Activated B cell treated with CpG ODN at 0.5 μM for 24 hours (primary cell): ENCODE measurements around the gene OPRM1. TPM values are rescaled to one million over a fixed set of nuclear protein-coding genes. Genes with fewer than 3 reads are reported as not detected.

Experiments
- ATAC-seq: fragments of 200-7000 bp; cut with Tn5 transposase; one replicate; pipeline ENCODE4 v1.10.0; 2021; ENCODE audit warnings: low read depth, mild to moderate bottlenecking, moderate library complexity
- CTCF ChIA-PET: fragments of 350-600 bp; sonication (Branson Sonifier 250); formaldehyde crosslinking; loops from one replicate; lab custom pipeline; 2021; ENCODE audit warnings: antibody characterized with exemption; lab: Charles Lee
- POLR2A ChIA-PET: fragments of 350-600 bp; sonication (Branson Sonifier 250); formaldehyde crosslinking; loops from one replicate; lab custom pipeline; 2021; ENCODE audit warnings: antibody characterized with exemption; lab: Charles Lee
- DNase-seq: peaks from one replicate; pipeline ENCODE4 v3.0.0; 2022
- H3K27ac Mint-ChIP-seq: one replicate; pipeline ENCODE4 v1.8.0; 2020; ENCODE audit warnings: mixed read lengths
- H3K27me3 Mint-ChIP-seq: one replicate; pipeline ENCODE4 v1.8.0; 2021; ENCODE audit warnings: mixed read lengths
- H3K36me3 Mint-ChIP-seq: one replicate; pipeline ENCODE4 v1.8.0; 2021; ENCODE audit warnings: low read depth, mixed read lengths
- H3K4me1 Mint-ChIP-seq: one replicate; pipeline ENCODE4 v1.8.0; 2021; ENCODE audit warnings: mixed read lengths
- H3K4me3 Mint-ChIP-seq: one replicate; pipeline ENCODE4 v1.8.0; 2020; ENCODE audit warnings: mild to moderate bottlenecking, mixed read lengths
- H3K9me3 Mint-ChIP-seq: one replicate; pipeline ENCODE4 v1.8.0; 2020; ENCODE audit warnings: mixed read lengths
- CTCF ChIP-seq: fragments of 200-600 bp; IDR thresholded peaks from one replicate; pipeline ENCODE4 v1.8.0; 2022; ENCODE audit warnings: antibody characterized with exemption, mild to moderate bottlenecking
- intact Hi-C: fragments of 100-400 bp; cut with micrococcal nuclease; formaldehyde crosslinking; loops from one replicate; pipeline ENCODE4 v1.15.1; 2024
- total RNA-seq: library from RNA; stranded (reverse); gene quantifications from 2 replicates; pipeline ENCODE4 v1.2.3, GENCODE V29; 2022

Gene OPRM1
- total RNA-seq, 1 donor from 2014 or later = not detected

GRCh38 chr6:154274168-154274567 is 235.1 kb downstream of the OPRM1 start:
- DNase-seq (no peak), ATAC-seq (no peak)
- intact Hi-C loops = no loop called here
- ChIA-PET POLR2A (no interaction called here), CTCF (no interaction called here)
- Mint-ChIP-seq H3K27ac (no peak overlapping the region), H3K4me3 (no peak overlapping the region), H3K9me3 (no peaks in the 10 kb centered on the region), H3K4me1 (peaks cover 11% of the 10 kb centered on the region), H3K27me3 (peaks cover 2% of the 10 kb centered on the region), H3K36me3 (no peaks in the 10 kb centered on the region)
- TF ChIP-seq CTCF = no peak

- POLR2A ChIA-PET = no interaction called here
- CTCF ChIA-PET = interaction anchor here (0.6 to 2.2 kb wide), 8 partner anchors 11 to 123 kb away, joined by 3 to 21 read pairs (median 4); no protein-coding TSS in a partner anchor
- Mint-ChIP-seq H3K27ac (no peak overlapping the region), H3K4me1 (peaks cover 11% of the 10 kb centered on the region), H3K4me3 (peak overlapping the region; percentile 11), H3K36me3 (no peaks in the 10 kb centered on the region), H3K27me3 (peaks cover 2% of the 10 kb centered on the region), H3K9me3 (no peaks in the 10 kb centered on the region)
- intact Hi-C loops = loop anchor here (1.0 to 5.0 kb wide), 3 partner anchors 93 to 1415 kb away; no protein-coding TSS in a partner anchor
- ATAC-seq (peak; percentile 47), DNase-seq (no peak)
- no peak for TF ChIP-seq CTCF
Measured at GRCh38 chr6:154276810-154277628, 238.0 kb downstream of the OPRM1 start.

GRCh38 chr6:154277629-154278017 is 238.6 kb downstream of the OPRM1 start:
- Mint-ChIP-seq H3K9me3 (no peaks in the 10 kb centered on the region), H3K36me3 (no peaks in the 10 kb centered on the region), H3K27me3 (peaks cover 2% of the 10 kb centered on the region), H3K4me1 (peaks cover 11% of the 10 kb centered on the region), H3K4me3 (peak overlapping the region; percentile 11), H3K27ac (no peak overlapping the region)
- intact Hi-C loops = loop anchor here (1.0 to 5.0 kb wide), 3 partner anchors 93 to 1415 kb away; no protein-coding TSS in a partner anchor
- TF ChIP-seq CTCF = no peak
- ATAC-seq (no peak), DNase-seq (no peak)
- ChIA-PET POLR2A (no interaction called here), CTCF (interaction anchor here (0.6 to 2.2 kb wide), 7 partner anchors 12 to 123 kb away, joined by 3 to 21 read pairs (median 4); no protein-coding TSS in a partner anchor)

- no peak for TF ChIP-seq CTCF
- Mint-ChIP-seq H3K4me1 (peaks cover 11% of the 10 kb centered on the region), H3K27me3 (peaks cover 2% of the 10 kb centered on the region), H3K36me3 (no peaks in the 10 kb centered on the region), H3K9me3 (no peaks in the 10 kb centered on the region), H3K27ac (no peak overlapping the region), H3K4me3 (no peak overlapping the region)
- no peak for ATAC-seq
- CTCF ChIA-PET = no interaction called here
- POLR2A ChIA-PET = no interaction called here
- intact Hi-C loops = no loop called here
- DNase-seq = no peak
Measured at GRCh38 chr6:154280521-154280920, 241.5 kb downstream of the OPRM1 start.

GRCh38 chr6:154284313-154284853 is 245.3 kb downstream of the OPRM1 start:
- ATAC-seq (no peak), DNase-seq (no peak)
- Mint-ChIP-seq H3K27ac (no peak overlapping the region), H3K9me3 (no peaks in the 10 kb centered on the region), H3K27me3 (no peaks in the 10 kb centered on the region), H3K36me3 (no peaks in the 10 kb centered on the region), H3K4me3 (no peak overlapping the region), H3K4me1 (no peaks in the 10 kb centered on the region)
- intact Hi-C loops = no loop called here
- POLR2A ChIA-PET = no interaction called here
- CTCF ChIA-PET = no interaction called here
- no peak for TF ChIP-seq CTCF
